ENCODE measurements around the gene MLEC. TPM values are rescaled to one million over a fixed set of nuclear protein-coding genes. Genes with fewer than 3 reads are reported as not detected.

MLEC gene
- total RNA-seq, 1 donor from 2014 or later = 144 TPM

GRCh38 chr12:120749256-120749655 lies 62.3 kb downstream of the MLEC start:
- Mint-ChIP-seq H3K4me3 (ENCODE audit: unreplicated experiment) (no peak overlapping the region), H3K4me1 (ENCODE audit: low read depth) (no peaks in the 10 kb centered on the region), H3K27ac (ENCODE audit: unreplicated experiment) (no peak overlapping the region), H3K36me3 (ENCODE audit: low read depth) (no peaks in the 10 kb centered on the region), H3K27me3 (ENCODE audit: low read depth) (no peaks in the 10 kb centered on the region), H3K9me3 (ENCODE audit: low read depth) (peaks cover 2% of the 10 kb centered on the region)
- no peak for DNase-seq (ENCODE audit: low spot score)
- TF ChIP-seq CTCF (IDR thresholded peaks at IDR 0.05) = no peak

- H3K27ac Mint-ChIP-seq (ENCODE audit: unreplicated experiment) = no peak overlapping the region
- no peaks in the 10 kb centered on the region for H3K27me3 Mint-ChIP-seq (ENCODE audit: low read depth)
- no peak for DNase-seq (ENCODE audit: low spot score)
- H3K9me3 Mint-ChIP-seq (ENCODE audit: low read depth) = peaks cover 11% of the 10 kb centered on the region
- H3K4me3 Mint-ChIP-seq (ENCODE audit: unreplicated experiment) = no peak overlapping the region
- H3K4me1 Mint-ChIP-seq (ENCODE audit: low read depth) = no peaks in the 10 kb centered on the region
- H3K36me3 Mint-ChIP-seq (ENCODE audit: low read depth) = peaks cover 3% of the 10 kb centered on the region
- peak; percentile 25 for TF ChIP-seq CTCF (IDR thresholded peaks at IDR 0.05)
Observed at GRCh38 chr12:120750806-120751205, 63.9 kb downstream of the MLEC start.

- peak overlapping the region; percentile 2 for H3K27ac Mint-ChIP-seq (ENCODE audit: unreplicated experiment)
Observed at GRCh38 chr12:120751389-120751788, 64.4 kb downstream of the MLEC start.

More at GRCh38 chr12:120751389-120751788, 64.4 kb downstream of the MLEC start:
- DNase-seq (ENCODE audit: low spot score) = no peak
- Mint-ChIP-seq H3K4me1 (ENCODE audit: low read depth) (no peaks in the 10 kb centered on the region), H3K9me3 (ENCODE audit: low read depth) (peaks cover 11% of the 10 kb centered on the region), H3K4me3 (ENCODE audit: unreplicated experiment) (no peak overlapping the region), H3K27me3 (ENCODE audit: low read depth) (no peaks in the 10 kb centered on the region), H3K36me3 (ENCODE audit: low read depth) (peaks cover 3% of the 10 kb centered on the region)
- no peak for TF ChIP-seq CTCF (IDR thresholded peaks at IDR 0.05)

Other genes starting within 250 kb of the MLEC start
- 299 to 302 TPM (median 300 TPM) in 3 replicates for gene COX6A1, start 249.0 kb upstream of the MLEC start, total RNA-seq
- gene TRIAP1, start 240.8 kb upstream of the MLEC start, total RNA-seq = 26.3 to 32.3 TPM (median 27.1 TPM) in 3 replicates
- 17.6 to 18.8 TPM (median 18.0 TPM) in 3 replicates for gene GATC, start 240.7 kb upstream of the MLEC start, total RNA-seq
- gene SRSF9, start 217.4 kb upstream of the MLEC start, total RNA-seq = 108 to 150 TPM (median 113 TPM) in 3 replicates
- 317 to 550 TPM (median 322 TPM) in 3 replicates for gene DYNLL1, start 191.0 kb upstream of the MLEC start, total RNA-seq
- 16.2 to 22.9 TPM (median 19.8 TPM) in 3 replicates for gene COQ5, start 158.0 kb upstream of the MLEC start, total RNA-seq
- 136 to 138 TPM (median 136 TPM) in 3 replicates for gene RNF10, start 152.8 kb upstream of the MLEC start, total RNA-seq
- gene POP5, start 105.7 kb upstream of the MLEC start, total RNA-seq = 25.1 to 59.8 TPM (median 27.8 TPM) in 3 replicates
- not detected in 3 replicates for gene CABP1, start 46.5 kb upstream of the MLEC start, total RNA-seq
- gene UNC119B, start 23.3 kb downstream of the MLEC start, total RNA-seq = 21.9 to 22.7 TPM (median 22.3 TPM) in 3 replicates
- 6.8 to 7.2 TPM (median 7.0 TPM) in 3 replicates for gene ACADS, start 38.7 kb downstream of the MLEC start, total RNA-seq
- 45.7 to 53.6 TPM (median 51.3 TPM) in 3 replicates for gene SPPL3, start 217.2 kb downstream of the MLEC start, total RNA-seq

All from chondrocyte (in vitro differentiated cells).